HL-60 (cell line): ENCODE measurements around the gene CAPZA1.

Experiments used
- CTCF ChIP-seq: IDR thresholded peaks from one replicate; pipeline ENCODE4 v1.5.1; 2011; ENCODE audit warnings: low read length, control low read depth, inconsistent platforms; ENCODE audit not compliant: insufficient read depth
- GABPA ChIP-seq: IDR thresholded peaks from 2 replicates; pipeline ENCODE4 v1.6.1; 2012; ENCODE audit warnings: low read depth
- POLR2AphosphoS5 ChIP-seq: IDR thresholded peaks from 2 replicates; pipeline ENCODE4 v1.6.1; 2012; ENCODE audit warnings: low read depth
- REST ChIP-seq: IDR thresholded peaks from 2 replicates; pipeline ENCODE4 v1.6.1; 2012; ENCODE audit warnings: low read depth; ENCODE audit not compliant: insufficient replicate concordance
- SPI1 ChIP-seq: IDR thresholded peaks from 2 replicates; pipeline ENCODE4 v1.6.1; 2012; ENCODE audit warnings: low read depth, mild to moderate bottlenecking, borderline replicate concordance

- TF ChIP-seq CTCF, result no peak
- TF ChIP-seq POLR2AphosphoS5, result no peak
- TF ChIP-seq GABPA, result no peak
- TF ChIP-seq REST, result no peak
- TF ChIP-seq SPI1, result no peak
Observed at GRCh38 chr1:112581586-112582192, 37.9 kb upstream of the CAPZA1 start.
